Endothelial cell of umbilical vein (primary cell): ENCODE measurements around the gene CARD14. TPM values are rescaled to one million over a fixed set of nuclear protein-coding genes. Genes with fewer than 3 reads are reported as not detected.

Experiments used
- BruUV-seq: library from RNA; stranded (reverse); fragments of 400-500 nt; replicated peaks from 2 replicates; lab custom pipeline; 2021; lab: Mats Ljungman, UMichigan
- CTCF ChIA-PET: fragments of 300-600, 350-600 bp; sonication (Branson Sonifier 250); formaldehyde crosslinking; loops from one replicate; lab custom pipeline; 2021; ENCODE audit warnings: antibody characterized with exemption, inconsistent platforms; lab: Charles Lee
- POLR2A ChIA-PET: fragments of 300-600, 350-600 bp; sonication (Branson Sonifier 250); formaldehyde crosslinking; loops from one replicate; lab custom pipeline; 2021; ENCODE audit warnings: antibody characterized with exemption, inconsistent platforms; lab: Charles Lee
- DNase-seq: peaks from one replicate; pipeline ENCODE4 v3.0.0-alpha.2; 2011; ENCODE audit warnings: low read depth, low spot score
- FAIRE-seq: peaks from 2 replicates; lab custom pipeline; 2011; peaks lifted over from hg19 to GRCh38; lab: Jason Lieb, UNC
- H2AFZ ChIP-seq: 2 replicates; pipeline ENCODE4 v1.6.0; 2012; ENCODE audit warnings: low read depth, low read length, control low read depth, inconsistent platforms
- H3K27ac ChIP-seq: 2 replicates; pipeline ENCODE4 v1.5.1; 2011; ENCODE audit warnings: low read depth, mild to moderate bottlenecking, control low read depth, low read length, moderate library complexity; ENCODE audit not compliant: insufficient read depth
- H3K27me3 ChIP-seq, 2 experiments: 2 replicates each; pipeline versions ENCODE4 v1.6.0 to v1.6.1; 2011; ENCODE audit warnings: low read length in 2 of 2, mixed read lengths in 1 of 2; ENCODE audit not compliant: control insufficient read depth in 2 of 2, insufficient read depth in 2 of 2
- H3K36me3 ChIP-seq, 2 experiments: 2 replicates in 1 of 2; 3 replicates in 1 of 2; pipeline ENCODE4 v1.5.1; 2011; ENCODE audit warnings: low read length in 2 of 2, mild to moderate bottlenecking in 1 of 2, moderate library complexity in 1 of 2; ENCODE audit not compliant: control insufficient read depth in 2 of 2, insufficient read depth in 2 of 2; ENCODE audit errors: extremely low read depth in 1 of 2
- H3K4me1 ChIP-seq: 3 replicates; pipeline ENCODE4 v1.5.1; 2011; ENCODE audit warnings: mild to moderate bottlenecking, low read length; ENCODE audit not compliant: control insufficient read depth, insufficient read depth; ENCODE audit errors: extremely low read depth
- H3K4me2 ChIP-seq: 2 replicates; pipeline ENCODE4 v1.6.1; 2011; ENCODE audit warnings: low read length, control low read depth, mixed read lengths; ENCODE audit not compliant: insufficient read depth
- H3K4me3 ChIP-seq, 3 experiments: fragments of 200-600 bp in 1 of 3; sonication (generic), shearing (Covaris generic) in 1 of 3; replicated peaks in 1 of 3; 2 replicates each; pipeline ENCODE4 v1.5.1; 2011 to 2016; ENCODE audit warnings: control low read depth in 3 of 3, low read length in 3 of 3, mild to moderate bottlenecking in 2 of 3, inconsistent platforms in 1 of 3, low read depth in 1 of 3, moderate library complexity in 1 of 3; ENCODE audit not compliant: insufficient read depth in 1 of 3
- H3K79me2 ChIP-seq: 2 replicates; pipeline ENCODE4 v1.6.0; 2012; ENCODE audit warnings: low read length, inconsistent platforms; ENCODE audit not compliant: control insufficient read depth, insufficient read depth
- H3K9ac ChIP-seq: replicated peaks from 2 replicates; pipeline ENCODE3; 2011; ENCODE audit warnings: low read length, control low read depth; ENCODE audit not compliant: insufficient read depth; ENCODE audit errors: extremely low read depth
- H3K9me1 ChIP-seq: replicated peaks from 3 replicates; pipeline ENCODE4 v1.6.0; 2011; ENCODE audit warnings: mild to moderate bottlenecking, low read length; ENCODE audit not compliant: control insufficient read depth, insufficient read depth; ENCODE audit errors: extremely low read depth
- H3K9me3 ChIP-seq: replicated peaks from 2 replicates; pipeline ENCODE4 v1.5.1; 2012; ENCODE audit warnings: low read length, inconsistent platforms; ENCODE audit not compliant: control insufficient read depth, insufficient read depth
- H4K20me1 ChIP-seq: replicated peaks from 2 replicates; pipeline ENCODE3; 2011; ENCODE audit warnings: mild to moderate bottlenecking, low read length; ENCODE audit not compliant: control insufficient read depth, insufficient read depth; ENCODE audit errors: extremely low read depth
- CTCF ChIP-seq, 2 donors: IDR thresholded peaks; 1 replicate in 1 of 2; 2 replicates in 1 of 2; pipeline ENCODE4 v1.5.1; 2011; ENCODE audit warnings: low read length in 2 of 2, mild to moderate bottlenecking in 2 of 2, moderate library complexity in 2 of 2, control low read depth in 1 of 2, inconsistent platforms in 1 of 2, low read depth in 1 of 2; ENCODE audit not compliant: insufficient read depth in 1 of 2; ENCODE audit errors: extremely low read depth in 1 of 2
- EZH2 ChIP-seq: IDR thresholded peaks from 2 replicates; pipeline ENCODE4 v1.6.1; 2012; ENCODE audit warnings: borderline replicate concordance, low read depth, mild to moderate bottlenecking, moderate library complexity, low read length, inconsistent platforms; ENCODE audit not compliant: severe bottlenecking
- FOS ChIP-seq: IDR thresholded peaks from 2 replicates; pipeline ENCODE4 v1.6.1; 2011; ENCODE audit warnings: mild to moderate bottlenecking, low read length, moderate library complexity, borderline replicate concordance; ENCODE audit not compliant: insufficient read depth
- GATA2 ChIP-seq: IDR thresholded peaks from 2 replicates; pipeline ENCODE4 v1.7.0; 2011; ENCODE audit warnings: low read depth, mild to moderate bottlenecking, moderate library complexity, mixed read lengths, low read length; ENCODE audit not compliant: insufficient read length, insufficient read depth
- JUN ChIP-seq: IDR thresholded peaks from 2 replicates; pipeline ENCODE4 v1.6.1; 2011; ENCODE audit warnings: borderline replicate concordance, low read depth; ENCODE audit not compliant: insufficient read length, insufficient read depth
- MAX ChIP-seq: IDR thresholded peaks from 2 replicates; pipeline ENCODE4 v1.6.1; 2011; ENCODE audit not compliant: insufficient read depth, insufficient read length
- MYC ChIP-seq: IDR thresholded peaks from one replicate; pipeline ENCODE4 v1.6.1; 2011; ENCODE audit warnings: mild to moderate bottlenecking, low read depth, low read length
- POLR2A ChIP-seq: IDR thresholded peaks from 2 replicates; pipeline ENCODE4 v1.6.1; 2012; ENCODE audit warnings: low read depth, mild to moderate bottlenecking, control low read depth, low read length
- POLR2AphosphoS5 ChIP-seq: IDR thresholded peaks from 2 replicates; pipeline ENCODE4 v1.6.1; 2012; ENCODE audit warnings: low read depth, mild to moderate bottlenecking, control low read depth, low read length, moderate library complexity; ENCODE audit not compliant: insufficient read depth
- dilution Hi-C: fragments of 300-500 bp; cut with MboI; formaldehyde crosslinking; loops from one replicate; pipeline ENCODE4 v1.15.0; 2019; ENCODE audit warnings: low sequenced_read_pairs; ENCODE audit not compliant: extremely low pct_ligation_motif_present
- intact Hi-C: fragments of 100-400 bp; cut with micrococcal nuclease; formaldehyde crosslinking; loops from one replicate; pipeline ENCODE4 v1.10.0; 2022
- polyA plus RNA-seq, 4 experiments: library from polyadenylated mRNA; depleted of rRNA in 3 of 4; stranded (reverse) in 3 of 4; unstranded in 1 of 4; fragments of >200 nt; gene quantifications; 2 replicates each; pipeline versions ENCODE4 v1.2.1 to v1.2.3, GENCODE V29; 2011 to 2012; ENCODE audit warnings: missing spikeins in 1 of 4
- total RNA-seq: library from RNA; stranded (reverse); gene quantifications from 2 replicates; pipeline ENCODE4 v1.2.3, GENCODE V29; 2021

CARD14 gene
- total and polyA plus RNA-seq, 2 donors (not counting 3 experiments of a cell fraction or from before 2014, with no cell fraction given) = not detected

GRCh38 chr17:80173916-80174315 lies 4.1 kb downstream of the CARD14 start:
- H3K4me3 ChIP-seq = no peak overlapping the region
- BruUV-seq = no TSS peak
- no peak overlapping the region for H3K4me2 ChIP-seq
- H3K9ac ChIP-seq = no peak overlapping the region
- H3K27me3 ChIP-seq = peaks cover 3 to 9% of the 10 kb centered on the region in 2 experiments
- H2AFZ ChIP-seq = no peak overlapping the region
- no peaks in the 10 kb centered on the region for H3K9me1 ChIP-seq
- POLR2A ChIA-PET = no interaction called here
- H3K9me3 ChIP-seq = no peaks in the 10 kb centered on the region
- CTCF ChIA-PET = interaction anchor here (1.5 kb wide), 1 partner anchor 22 kb away, joined by 5 read pairs; no protein-coding TSS in a partner anchor
- DNase-seq = no peak
- intact Hi-C loops = no loop called here
- dilution Hi-C loops = no loop called here
- no peak overlapping the region for H3K27ac ChIP-seq
- FAIRE-seq = no peak
- H3K36me3 ChIP-seq = no peaks in the 10 kb centered on the region
- no peaks in the 10 kb centered on the region for H3K79me2 ChIP-seq
- peaks cover 7% of the 10 kb centered on the region for H3K4me1 ChIP-seq
- no peak for TF ChIP-seq JUN
- TF ChIP-seq POLR2A = no peak
- no peak for TF ChIP-seq POLR2AphosphoS5
- no peak for TF ChIP-seq FOS
- TF ChIP-seq GATA2 = no peak
- no peak for TF ChIP-seq MAX
- no peak for TF ChIP-seq CTCF (IDR thresholded peaks at IDR 0.05; ENCODE audit: extremely low read depth in 1 of 2, insufficient read depth in 1 of 2, low read depth in 1 of 2, low read length in 2 of 2)
- no peak for TF ChIP-seq MYC
- no peak for TF ChIP-seq EZH2
- H4K20me1 ChIP-seq = no peaks in the 10 kb centered on the region
